Measurements from ENCODE around the gene KRABD2.

KRABD2 gene

DNA sequence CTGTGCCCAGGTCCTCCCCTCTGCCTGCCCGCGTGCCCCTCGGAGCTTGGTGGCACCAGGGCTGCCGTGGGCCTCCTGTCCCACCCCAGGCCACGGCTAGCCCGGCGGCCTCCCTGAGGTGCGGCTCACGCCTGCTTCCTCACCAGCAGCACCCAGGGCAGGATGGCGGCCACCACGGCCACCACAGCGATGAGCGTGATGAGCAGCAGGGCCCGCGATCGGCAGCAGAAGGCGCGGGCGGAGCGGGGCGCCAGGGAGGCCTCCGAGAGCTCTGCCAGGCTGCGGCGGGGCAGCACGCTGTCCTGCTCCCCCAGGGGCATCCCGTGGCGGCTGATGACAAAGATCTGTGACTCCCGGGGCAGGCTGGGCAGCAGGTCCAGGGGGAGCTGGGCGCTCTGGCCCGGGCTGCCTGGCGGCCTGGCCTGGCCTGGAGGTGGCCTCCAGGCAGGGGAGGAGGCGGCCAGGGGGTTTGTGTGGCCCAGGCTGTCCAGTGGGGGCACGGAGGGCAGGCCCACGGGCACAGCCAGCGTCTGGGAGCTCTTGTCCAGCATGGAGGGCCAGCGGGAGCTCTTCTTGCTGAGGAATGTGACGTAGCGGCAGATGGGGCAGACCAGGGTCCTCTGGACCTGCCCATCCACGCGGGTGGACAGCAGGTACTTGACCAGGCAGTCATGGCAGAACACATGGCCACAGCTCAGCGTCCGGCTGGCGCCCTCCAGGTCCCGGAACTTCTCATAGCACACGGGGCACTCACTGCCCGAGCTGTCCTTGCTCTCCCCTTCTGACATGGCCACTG lies 16.4 kb upstream of the KRABD2 start:
- H3K27me3 Mint-ChIP-seq (ENCODE audit: low read depth): peaks cover 20% of the 10 kb centered on the region
- TF ChIP-seq CTCF (IDR thresholded peaks at IDR 0.05): no peak
- DNase-seq (ENCODE audit: low spot score): no peak
- no peak overlapping the region for H3K27ac Mint-ChIP-seq (ENCODE audit: unreplicated experiment)
- H3K4me3 Mint-ChIP-seq (ENCODE audit: unreplicated experiment): no peak overlapping the region
- no peaks in the 10 kb centered on the region for H3K36me3 Mint-ChIP-seq (ENCODE audit: low read depth)
- H3K9me3 Mint-ChIP-seq (ENCODE audit: low read depth): no peaks in the 10 kb centered on the region
- peaks cover 8% of the 10 kb centered on the region for H3K4me1 Mint-ChIP-seq (ENCODE audit: low read depth)

DNA sequence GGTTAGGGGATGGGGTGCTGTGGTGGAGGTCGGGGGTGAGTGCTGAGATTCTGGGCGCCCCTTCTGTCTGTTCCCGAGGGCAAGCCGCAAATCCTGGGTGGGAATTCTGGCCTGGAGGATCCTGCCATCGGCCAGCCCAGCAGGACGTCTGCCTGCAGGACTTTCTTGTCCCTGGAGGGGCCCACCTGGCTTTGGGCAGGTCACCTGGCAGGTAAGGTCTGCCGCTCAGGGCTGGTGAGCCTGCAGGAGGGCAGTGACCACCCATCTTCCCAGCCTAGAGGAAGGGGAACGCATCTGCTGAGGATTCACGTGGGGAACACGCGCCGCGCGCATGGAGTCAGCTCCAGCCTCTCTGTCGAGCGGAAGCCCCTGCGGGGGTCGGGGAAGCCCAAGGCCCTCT lies 15.8 kb upstream of the KRABD2 start:
- H3K4me1 Mint-ChIP-seq (ENCODE audit: low read depth): peaks cover 8% of the 10 kb centered on the region
- DNase-seq (ENCODE audit: low spot score): no peak
- H3K36me3 Mint-ChIP-seq (ENCODE audit: low read depth): no peaks in the 10 kb centered on the region
- no peaks in the 10 kb centered on the region for H3K9me3 Mint-ChIP-seq (ENCODE audit: low read depth)
- peaks cover 16% of the 10 kb centered on the region for H3K27me3 Mint-ChIP-seq (ENCODE audit: low read depth)
- H3K4me3 Mint-ChIP-seq (ENCODE audit: unreplicated experiment): no peak overlapping the region
- no peak for TF ChIP-seq CTCF (IDR thresholded peaks at IDR 0.05)
- H3K27ac Mint-ChIP-seq (ENCODE audit: unreplicated experiment): no peak overlapping the region

DNA sequence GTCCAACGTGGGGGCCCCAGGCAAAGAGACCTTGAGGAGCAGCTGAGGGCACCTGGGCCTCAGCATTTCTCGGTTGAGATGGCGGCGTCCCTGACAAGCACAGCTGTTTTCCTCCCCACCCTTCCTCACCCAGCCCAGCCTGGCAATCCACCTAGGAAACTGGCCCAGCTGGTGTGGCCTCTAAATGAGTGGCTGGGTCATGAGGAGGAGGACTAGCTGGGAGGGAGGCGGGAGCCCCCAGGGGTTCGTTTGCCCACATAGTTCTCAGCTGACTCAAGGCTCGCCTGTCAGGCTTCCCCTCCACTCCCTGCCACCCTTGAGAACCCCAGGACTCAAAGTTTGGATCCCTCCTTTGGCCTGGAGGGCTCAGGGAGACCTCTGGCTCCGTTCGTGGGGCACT lies 15.2 kb upstream of the KRABD2 start:
- H3K4me3 Mint-ChIP-seq (ENCODE audit: unreplicated experiment): no peak overlapping the region
- peaks cover 15% of the 10 kb centered on the region for H3K27me3 Mint-ChIP-seq (ENCODE audit: low read depth)
- no peaks in the 10 kb centered on the region for H3K9me3 Mint-ChIP-seq (ENCODE audit: low read depth)
- peaks cover 8% of the 10 kb centered on the region for H3K4me1 Mint-ChIP-seq (ENCODE audit: low read depth)
- peak; percentile 68 for DNase-seq (ENCODE audit: low spot score)
- H3K27ac Mint-ChIP-seq (ENCODE audit: unreplicated experiment): no peak overlapping the region
- H3K36me3 Mint-ChIP-seq (ENCODE audit: low read depth): no peaks in the 10 kb centered on the region
- TF ChIP-seq CTCF (IDR thresholded peaks at IDR 0.05): no peak

- Mint-ChIP-seq H3K4me3 (ENCODE audit: unreplicated experiment) (no peak overlapping the region), H3K27ac (ENCODE audit: unreplicated experiment) (no peak overlapping the region), H3K9me3 (ENCODE audit: low read depth) (no peaks in the 10 kb centered on the region), H3K4me1 (ENCODE audit: low read depth) (peaks cover 23% of the 10 kb centered on the region), H3K36me3 (ENCODE audit: low read depth) (no peaks in the 10 kb centered on the region), H3K27me3 (ENCODE audit: low read depth) (no peaks in the 10 kb centered on the region)
- no peak for TF ChIP-seq CTCF (IDR thresholded peaks at IDR 0.05)
- no peak for DNase-seq (ENCODE audit: low spot score)
These were observed 11.6 kb upstream of the KRABD2 start for GRCh38 chr17:8387914-8388651.

DNA sequence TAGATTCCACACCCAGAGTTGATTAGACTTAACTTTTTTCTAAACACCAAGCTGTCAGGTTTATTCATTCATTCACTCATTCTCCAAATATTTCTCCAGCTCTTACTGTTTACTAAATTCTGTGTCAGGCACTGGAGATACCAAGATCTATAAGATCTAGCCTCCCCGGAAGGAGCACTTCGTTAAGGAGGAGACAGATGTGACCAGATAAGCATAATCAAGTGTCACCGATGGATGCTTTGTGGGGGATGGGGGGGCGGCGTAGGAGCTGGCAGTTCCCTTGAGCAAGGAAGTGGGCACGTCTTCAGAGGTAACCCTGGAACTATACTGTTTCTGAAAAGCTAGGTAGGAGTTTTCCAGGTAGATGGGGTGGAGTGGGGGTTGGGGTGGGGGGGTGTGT lies 10.3 kb upstream of the KRABD2 start:
- DNase-seq (ENCODE audit: low spot score): no peak
- H3K4me1 Mint-ChIP-seq (ENCODE audit: low read depth): peaks cover 35% of the 10 kb centered on the region
- no peak for TF ChIP-seq CTCF (IDR thresholded peaks at IDR 0.05)
- H3K36me3 Mint-ChIP-seq (ENCODE audit: low read depth): peaks cover 2% of the 10 kb centered on the region
- no peaks in the 10 kb centered on the region for H3K27me3 Mint-ChIP-seq (ENCODE audit: low read depth)
- no peak overlapping the region for H3K27ac Mint-ChIP-seq (ENCODE audit: unreplicated experiment)
- no peaks in the 10 kb centered on the region for H3K9me3 Mint-ChIP-seq (ENCODE audit: low read depth)
- H3K4me3 Mint-ChIP-seq (ENCODE audit: unreplicated experiment): no peak overlapping the region

Data from chondrocyte (in vitro differentiated cells).